ENCODE data around the gene GEMIN7.

The GEMIN7 gene

GRCh38 chr19:45079063-45079910 lies at the start of gene GEMIN7:
Gene GEMIN7 (plus strand): TSS chr19:45079260. CDS start chr19:45090115, 10,855 bp downstream.
- no peaks in the 10 kb centered on the region for H3K9me3 ChIP-seq (ENCODE audit: control insufficient read depth, low read depth, low read length)
- peaks cover 13% of the 10 kb centered on the region for H3K36me3 ChIP-seq (ENCODE audit: control insufficient read depth, low read depth, low read length)
- peak within 1 kb of the TSS; percentile 98 for H3K9ac ChIP-seq (ENCODE audit: low read length)
- no peaks in the 10 kb centered on the region for H3K27me3 ChIP-seq (ENCODE audit: control insufficient read depth, insufficient read depth, low read length)
- H3K27ac ChIP-seq (ENCODE audit: low read length), result peak within 1 kb of the TSS; percentile 95
- H3K4me3 ChIP-seq (ENCODE audit: low read length), result peak within 1 kb of the TSS; percentile 99
- peaks cover 30% of the 10 kb centered on the region for H3K4me1 ChIP-seq (ENCODE audit: control insufficient read depth, low read depth, low read length)

- Histone ChIP-seq H3K27me3 (ENCODE audit: control insufficient read depth, insufficient read depth, low read length) (no peaks in the 10 kb centered on the region), H3K9me3 (ENCODE audit: control insufficient read depth, low read depth, low read length) (no peaks in the 10 kb centered on the region), H3K36me3 (ENCODE audit: control insufficient read depth, low read depth, low read length) (peaks cover 22% of the 10 kb centered on the region), H3K4me1 (ENCODE audit: control insufficient read depth, low read depth, low read length) (no peaks in the 10 kb centered on the region), H3K9ac (ENCODE audit: low read length) (no peak overlapping the region), H3K27ac (ENCODE audit: low read length) (no peak overlapping the region), H3K4me3 (ENCODE audit: low read length) (no peak overlapping the region)
These were observed 48.2 kb upstream of the GEMIN7 start for GRCh38 chr19:45030825-45031224.

DNA sequence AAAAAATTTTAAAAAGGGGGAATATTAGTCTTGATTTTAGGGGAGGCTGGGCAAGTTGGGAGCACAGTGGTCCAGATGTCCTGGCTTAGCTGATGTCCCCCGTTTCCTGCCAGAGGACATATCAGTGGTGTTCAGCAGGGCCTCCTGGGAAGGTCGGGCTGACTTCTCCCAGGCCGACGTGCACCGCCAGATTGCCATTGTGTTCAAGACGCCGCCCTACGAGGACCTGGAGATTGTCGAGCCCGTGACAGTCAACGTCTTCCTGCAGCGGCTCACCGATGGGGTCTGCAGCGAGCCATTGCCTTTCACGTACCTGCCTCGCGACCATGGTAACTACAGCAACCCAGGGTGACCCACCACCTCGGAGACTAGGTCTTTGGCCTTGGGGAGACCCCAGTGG lies 46.6 kb upstream of the GEMIN7 start:
- no peak overlapping the region for H3K9ac ChIP-seq (ENCODE audit: low read length)
- H3K4me1 ChIP-seq (ENCODE audit: control insufficient read depth, low read depth, low read length), result no peaks in the 10 kb centered on the region
- H3K36me3 ChIP-seq (ENCODE audit: control insufficient read depth, low read depth, low read length), result peaks cover 22% of the 10 kb centered on the region
- no peaks in the 10 kb centered on the region for H3K9me3 ChIP-seq (ENCODE audit: control insufficient read depth, low read depth, low read length)
- H3K27ac ChIP-seq (ENCODE audit: low read length), result no peak overlapping the region
- H3K27me3 ChIP-seq (ENCODE audit: control insufficient read depth, insufficient read depth, low read length), result no peaks in the 10 kb centered on the region
- no peak overlapping the region for H3K4me3 ChIP-seq (ENCODE audit: low read length)

DNA sequence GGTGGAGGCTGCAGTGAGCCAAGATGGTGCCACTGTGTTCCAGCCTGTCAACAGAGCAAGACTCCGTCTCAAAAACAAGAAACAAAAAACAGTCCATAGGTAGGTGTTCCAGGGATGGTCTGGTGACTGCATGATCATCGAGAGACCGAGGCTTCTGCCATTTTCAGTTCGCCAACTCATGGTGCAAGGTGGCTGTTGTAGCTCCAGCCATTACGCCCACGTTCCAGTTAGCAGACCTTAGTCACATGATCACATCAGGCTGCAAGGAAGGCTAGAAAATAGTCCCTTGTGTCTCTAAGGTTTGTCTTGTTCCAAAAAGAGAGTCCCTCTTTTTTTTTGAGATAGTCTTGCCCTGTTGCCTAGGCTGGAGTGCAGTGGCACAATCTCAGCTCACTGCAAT lies 43.3 kb upstream of the GEMIN7 start:
- H3K9ac ChIP-seq (ENCODE audit: low read length), result no peak overlapping the region

GRCh38 chr19:45037393-45038169 lies 41.5 kb upstream of the GEMIN7 start:
- peaks cover 33% of the 10 kb centered on the region for H3K36me3 ChIP-seq (ENCODE audit: control insufficient read depth, low read depth, low read length)
- H3K27ac ChIP-seq (ENCODE audit: low read length), result no peak overlapping the region
- no peak overlapping the region for H3K9ac ChIP-seq (ENCODE audit: low read length)

More for the DNA sequence above, 43.3 kb upstream of the GEMIN7 start:
- Histone ChIP-seq H3K4me1 (ENCODE audit: control insufficient read depth, low read depth, low read length) (no peaks in the 10 kb centered on the region), H3K27ac (ENCODE audit: low read length) (no peak overlapping the region), H3K4me3 (ENCODE audit: low read length) (no peak overlapping the region), H3K27me3 (ENCODE audit: control insufficient read depth, insufficient read depth, low read length) (no peaks in the 10 kb centered on the region), H3K9me3 (ENCODE audit: control insufficient read depth, low read depth, low read length) (no peaks in the 10 kb centered on the region), H3K36me3 (ENCODE audit: control insufficient read depth, low read depth, low read length) (peaks cover 21% of the 10 kb centered on the region)

DNA sequence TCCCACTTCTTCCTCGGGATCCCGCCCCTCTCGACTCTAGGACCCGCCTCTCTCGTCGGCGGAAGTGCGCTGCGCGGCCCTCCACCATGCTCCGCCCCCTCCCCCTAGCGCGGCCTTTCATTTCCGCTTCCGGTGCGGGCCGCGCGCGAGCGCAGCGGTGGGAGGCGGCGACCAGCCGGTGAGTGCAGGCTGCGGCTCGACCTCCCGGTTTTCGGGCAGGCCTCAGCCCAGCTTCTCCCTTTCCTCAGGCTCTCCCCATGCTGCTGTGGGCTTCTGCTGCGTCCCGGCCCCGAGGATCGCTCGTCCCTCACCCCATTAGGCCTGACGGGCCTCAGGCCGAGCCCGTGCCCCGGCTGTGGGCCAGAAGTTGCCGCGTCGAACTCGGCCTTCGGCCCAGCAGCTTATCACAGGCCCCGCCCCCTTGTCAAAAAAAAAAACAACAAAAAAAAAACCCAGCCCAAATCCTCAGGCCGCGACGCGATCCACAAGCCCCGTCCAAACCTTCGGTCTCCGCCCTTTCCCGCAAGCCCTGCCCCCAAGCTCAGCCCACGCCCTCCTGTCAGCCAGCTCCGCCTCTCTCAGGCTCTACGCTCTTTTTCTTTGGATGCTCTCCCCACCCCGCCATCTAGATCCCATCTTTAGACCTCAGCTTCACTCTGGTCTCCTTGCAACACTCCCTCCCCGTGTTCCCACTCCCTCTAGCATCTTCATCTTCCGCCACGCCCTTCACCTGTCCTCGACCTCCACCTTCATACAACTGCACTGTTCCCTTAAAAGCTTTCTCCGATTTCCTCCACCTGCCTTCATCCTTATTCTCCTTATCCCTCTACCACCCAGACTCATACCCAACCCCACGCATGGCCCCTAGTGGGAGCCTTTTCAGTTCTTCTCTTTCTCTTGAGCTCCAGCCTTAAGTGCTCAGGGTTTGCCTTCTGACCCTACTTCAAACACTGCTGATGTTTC lies 39.8 kb upstream of the GEMIN7 start, which contains the start of gene CLASRP:
CLASRP (plus strand) TSS at position 115 of the 963 bp plus-strand sequence. CDS start 1,168 bp downstream, outside the sequence.
- Histone ChIP-seq H3K9me3 (ENCODE audit: control insufficient read depth, low read depth, low read length) (no peaks in the 10 kb centered on the region), H3K9ac (ENCODE audit: low read length) (peak within 1 kb of the TSS; percentile 82), H3K36me3 (ENCODE audit: control insufficient read depth, low read depth, low read length) (peaks cover 41% of the 10 kb centered on the region), H3K4me3 (ENCODE audit: low read length) (peak within 1 kb of the TSS; percentile 96), H3K27ac (ENCODE audit: low read length) (peak within 1 kb of the TSS; percentile 43), H3K27me3 (ENCODE audit: control insufficient read depth, insufficient read depth, low read length) (no peaks in the 10 kb centered on the region), H3K4me1 (ENCODE audit: control insufficient read depth, low read depth, low read length) (no peaks in the 10 kb centered on the region)

More at GRCh38 chr19:45037393-45038169, 41.5 kb upstream of the GEMIN7 start:
- no peaks in the 10 kb centered on the region for H3K27me3 ChIP-seq (ENCODE audit: control insufficient read depth, insufficient read depth, low read length)
- H3K9me3 ChIP-seq (ENCODE audit: control insufficient read depth, low read depth, low read length), result no peaks in the 10 kb centered on the region
- no peak overlapping the region for H3K4me3 ChIP-seq (ENCODE audit: low read length)
- H3K4me1 ChIP-seq (ENCODE audit: control insufficient read depth, low read depth, low read length), result no peaks in the 10 kb centered on the region

GRCh38 chr19:45040059-45040771 lies 38.8 kb upstream of the GEMIN7 start:
- H3K4me1 ChIP-seq (ENCODE audit: control insufficient read depth, low read depth, low read length), result no peaks in the 10 kb centered on the region
- H3K36me3 ChIP-seq (ENCODE audit: control insufficient read depth, low read depth, low read length), result peaks cover 50% of the 10 kb centered on the region
- no peaks in the 10 kb centered on the region for H3K27me3 ChIP-seq (ENCODE audit: control insufficient read depth, insufficient read depth, low read length)
- H3K9ac ChIP-seq (ENCODE audit: low read length), result no peak overlapping the region
- H3K4me3 ChIP-seq (ENCODE audit: low read length), result peak overlapping the region; percentile 96
- no peak overlapping the region for H3K27ac ChIP-seq (ENCODE audit: low read length)
- no peaks in the 10 kb centered on the region for H3K9me3 ChIP-seq (ENCODE audit: control insufficient read depth, low read depth, low read length)

- no peak overlapping the region for H3K4me3 ChIP-seq (ENCODE audit: low read length)
- no peaks in the 10 kb centered on the region for H3K4me1 ChIP-seq (ENCODE audit: control insufficient read depth, low read depth, low read length)
- H3K9me3 ChIP-seq (ENCODE audit: control insufficient read depth, low read depth, low read length), result no peaks in the 10 kb centered on the region
- H3K27ac ChIP-seq (ENCODE audit: low read length), result no peak overlapping the region
- peaks cover 54% of the 10 kb centered on the region for H3K36me3 ChIP-seq (ENCODE audit: control insufficient read depth, low read depth, low read length)
- no peaks in the 10 kb centered on the region for H3K27me3 ChIP-seq (ENCODE audit: control insufficient read depth, insufficient read depth, low read length)
- no peak overlapping the region for H3K9ac ChIP-seq (ENCODE audit: low read length)
These were observed 37.9 kb upstream of the GEMIN7 start for GRCh38 chr19:45041125-45041524.

- Histone ChIP-seq H3K4me3 (ENCODE audit: low read length) (no peak overlapping the region), H3K9ac (ENCODE audit: low read length) (no peak overlapping the region), H3K27me3 (ENCODE audit: control insufficient read depth, insufficient read depth, low read length) (no peaks in the 10 kb centered on the region), H3K4me1 (ENCODE audit: control insufficient read depth, low read depth, low read length) (no peaks in the 10 kb centered on the region), H3K36me3 (ENCODE audit: control insufficient read depth, low read depth, low read length) (peaks cover 55% of the 10 kb centered on the region), H3K9me3 (ENCODE audit: control insufficient read depth, low read depth, low read length) (no peaks in the 10 kb centered on the region), H3K27ac (ENCODE audit: low read length) (no peak overlapping the region)
These were observed 33.2 kb upstream of the GEMIN7 start for GRCh38 chr19:45045671-45046353.

GRCh38 chr19:45046355-45046754 lies 32.7 kb upstream of the GEMIN7 start:
- H3K4me3 ChIP-seq (ENCODE audit: low read length), result no peak overlapping the region
- no peak overlapping the region for H3K27ac ChIP-seq (ENCODE audit: low read length)
- H3K27me3 ChIP-seq (ENCODE audit: control insufficient read depth, insufficient read depth, low read length), result no peaks in the 10 kb centered on the region
- H3K9me3 ChIP-seq (ENCODE audit: control insufficient read depth, low read depth, low read length), result no peaks in the 10 kb centered on the region
- no peak overlapping the region for H3K9ac ChIP-seq (ENCODE audit: low read length)
- H3K4me1 ChIP-seq (ENCODE audit: control insufficient read depth, low read depth, low read length), result no peaks in the 10 kb centered on the region
- peaks cover 49% of the 10 kb centered on the region for H3K36me3 ChIP-seq (ENCODE audit: control insufficient read depth, low read depth, low read length)

All from iPS-18a (cell line).